ENCODE measurements around the gene BTBD2. TPM values are rescaled to one million over a fixed set of nuclear protein-coding genes. Genes with fewer than 3 reads are reported as not detected.

Gene BTBD2
- total RNA-seq, 4 donors from 2014 or later = 52.8 to 137 (median 77.1) TPM

DNA sequence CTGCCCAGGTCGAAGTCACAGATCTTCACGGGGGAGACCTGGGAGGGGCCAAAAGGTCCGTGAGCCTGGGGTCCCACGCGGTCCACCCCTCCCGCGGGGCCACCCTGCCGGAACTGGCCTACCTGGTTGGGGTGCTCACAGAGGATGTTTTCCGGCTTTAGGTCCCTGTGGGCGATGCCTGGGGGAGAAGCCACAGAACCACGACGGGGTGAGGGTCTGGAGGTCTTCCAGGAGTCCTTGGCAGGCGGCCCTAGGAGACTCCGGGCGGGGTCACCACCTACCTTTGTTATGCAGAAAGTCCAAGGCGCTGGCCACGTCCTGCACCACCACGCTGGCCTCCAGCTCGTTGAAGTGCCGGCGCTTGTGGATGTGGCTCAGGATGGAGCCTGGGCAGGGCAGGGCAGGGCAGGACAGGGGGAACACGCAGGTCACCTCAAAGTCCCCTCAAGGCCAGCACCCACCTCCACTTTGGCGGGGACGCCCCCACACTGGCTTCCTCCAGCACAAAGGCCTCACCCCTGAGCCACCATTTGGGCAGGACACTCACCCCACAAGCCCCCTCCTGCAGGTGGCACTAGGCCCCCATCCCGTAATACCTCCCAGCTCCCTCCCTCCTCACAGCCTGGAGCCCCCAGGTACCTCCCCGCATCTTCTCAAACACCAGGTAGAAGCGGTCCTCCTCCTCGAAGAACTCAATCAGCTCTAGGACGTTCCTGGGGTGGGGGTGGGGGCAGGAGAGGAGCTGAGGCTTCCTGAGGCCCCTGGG, 27.2 kb upstream of the BTBD2 start:
- Histone ChIP-seq H3K4me1 (peaks cover 81 to 93% (median 91%) of the 10 kb centered on the region in 4 donors), H3K27me3 (no peaks in the 10 kb centered on the region), H3K9me3 (no peaks in the 10 kb centered on the region), H3K36me3 (peaks cover 51 to 94% (median 88%) of the 10 kb centered on the region in 4 donors), H3K27ac (replicated peaks in 1 of 4) (peak overlapping the region; percentile 99 to 100 (median 100)), H3K4me3 (peak overlapping the region; percentile 40 to 53 (median 43))
- DNase-seq (ENCODE audit: extremely low spot score) = no peak
- intact Hi-C loops (cut with DNase I) = no loop called here
- 26% methylated on average over 27 of the region's 29 CpGs for WGBS
- TF ChIP-seq, protein P1, sequence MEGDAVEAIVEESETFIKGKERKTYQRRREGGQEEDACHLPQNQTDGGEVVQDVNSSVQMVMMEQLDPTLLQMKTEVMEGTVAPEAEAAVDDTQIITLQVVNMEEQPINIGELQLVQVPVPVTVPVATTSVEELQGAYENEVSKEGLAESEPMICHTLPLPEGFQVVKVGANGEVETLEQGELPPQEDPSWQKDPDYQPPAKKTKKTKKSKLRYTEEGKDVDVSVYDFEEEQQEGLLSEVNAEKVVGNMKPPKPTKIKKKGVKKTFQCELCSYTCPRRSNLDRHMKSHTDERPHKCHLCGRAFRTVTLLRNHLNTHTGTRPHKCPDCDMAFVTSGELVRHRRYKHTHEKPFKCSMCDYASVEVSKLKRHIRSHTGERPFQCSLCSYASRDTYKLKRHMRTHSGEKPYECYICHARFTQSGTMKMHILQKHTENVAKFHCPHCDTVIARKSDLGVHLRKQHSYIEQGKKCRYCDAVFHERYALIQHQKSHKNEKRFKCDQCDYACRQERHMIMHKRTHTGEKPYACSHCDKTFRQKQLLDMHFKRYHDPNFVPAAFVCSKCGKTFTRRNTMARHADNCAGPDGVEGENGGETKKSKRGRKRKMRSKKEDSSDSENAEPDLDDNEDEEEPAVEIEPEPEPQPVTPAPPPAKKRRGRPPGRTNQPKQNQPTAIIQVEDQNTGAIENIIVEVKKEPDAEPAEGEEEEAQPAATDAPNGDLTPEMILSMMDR (IDR thresholded peaks at IDR 0.05) = no peak
- TF ChIP-seq POLR2AphosphoS5 (IDR thresholded peaks at IDR 0.05) (no peak), EP300 (IDR thresholded peaks at IDR 0.05) (no peak), POLR2A (IDR thresholded peaks at IDR 0.05; ENCODE audit: low read depth) (no peak)

DNA sequence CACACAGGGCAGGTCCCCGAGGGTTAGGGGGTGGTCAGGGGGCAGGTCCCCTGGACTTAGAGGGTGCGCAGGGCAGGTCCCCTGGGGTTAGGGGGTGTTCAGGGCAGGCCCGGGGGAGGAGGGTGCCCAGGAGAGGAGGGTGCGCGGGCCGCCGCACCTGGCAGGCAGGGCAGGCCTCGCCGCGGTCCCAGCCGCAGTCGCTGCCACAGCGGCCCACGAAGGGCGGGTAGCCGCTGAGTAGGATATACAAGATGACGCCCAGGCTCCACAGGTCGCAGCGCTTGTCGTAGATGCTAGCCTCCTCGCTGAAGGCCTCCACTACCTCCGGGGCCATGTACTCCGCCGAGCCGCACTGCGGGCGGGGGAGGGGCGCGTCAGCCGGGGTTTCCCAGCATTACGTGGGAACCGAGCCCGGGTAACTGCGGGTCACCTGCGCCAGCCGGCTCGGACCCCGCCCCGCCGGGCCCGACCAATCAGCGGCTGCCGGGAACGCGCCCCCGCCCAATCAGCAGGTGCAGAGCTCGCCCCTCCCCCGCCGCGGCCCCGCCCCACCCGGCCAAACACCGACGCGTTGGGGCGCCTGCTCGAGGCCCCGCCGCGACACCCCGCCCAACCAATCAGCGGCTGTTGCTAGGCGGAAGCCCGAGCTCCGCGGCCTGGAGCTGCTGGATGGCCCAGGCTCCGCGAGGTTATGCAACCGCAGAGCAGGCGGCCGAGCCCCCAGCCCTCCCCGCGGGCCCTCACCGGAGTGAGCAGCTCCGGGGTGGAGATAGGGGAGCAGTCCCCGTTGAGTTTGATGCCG, 26.4 kb upstream of the BTBD2 start:
- DNase-seq (ENCODE audit: extremely low spot score) = peak; percentile 99
- no peaks in the 10 kb centered on the region for H3K9me3 ChIP-seq
- H3K4me3 ChIP-seq = peak overlapping the region; percentile 41 to 53 (median 43)
- peak overlapping the region; percentile 99 to 100 (median 100) for H3K27ac ChIP-seq (replicated peaks in 1 of 4)
- WGBS = 34% methylated on average over 21 of the region's 77 CpGs
- peaks cover 73 to 91% (median 87%) of the 10 kb centered on the region in 4 donors for H3K4me1 ChIP-seq
- intact Hi-C loops (cut with DNase I) = no loop called here
- no peaks in the 10 kb centered on the region for H3K27me3 ChIP-seq
- TF ChIP-seq, protein P1 (IDR thresholded peaks at IDR 0.05) = no peak
- peak; percentile 47 for TF ChIP-seq EP300 (IDR thresholded peaks at IDR 0.05)
- peak; percentile 83 to 84 for TF ChIP-seq POLR2AphosphoS5 (IDR thresholded peaks at IDR 0.05)
- TF ChIP-seq POLR2A (IDR thresholded peaks at IDR 0.05; ENCODE audit: low read depth) = peak; percentile 16
- peaks cover 51 to 87% (median 82%) of the 10 kb centered on the region in 4 donors for H3K36me3 ChIP-seq

DNA sequence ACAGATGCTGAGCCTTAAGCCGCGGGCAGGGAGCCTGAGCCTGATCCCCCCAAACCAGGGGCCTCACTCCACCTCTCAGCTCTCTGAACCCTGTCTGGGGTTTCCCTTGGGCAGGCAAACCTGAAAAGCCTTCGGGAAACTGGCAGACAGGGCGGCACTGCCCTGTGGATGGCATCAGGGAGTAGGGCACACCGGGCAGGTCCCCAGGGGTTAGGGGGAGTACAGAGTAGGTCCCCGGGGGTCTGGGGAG, 25.8 kb upstream of the BTBD2 start:
- Histone ChIP-seq H3K4me1 (peaks cover 68 to 86% (median 82%) of the 10 kb centered on the region in 4 donors), H3K27ac (replicated peaks in 1 of 4) (peak overlapping the region; percentile 99 to 100 (median 100)), H3K36me3 (peaks cover 51 to 82% (median 77%) of the 10 kb centered on the region in 4 donors), H3K9me3 (no peaks in the 10 kb centered on the region), H3K4me3 (peak overlapping the region; percentile 40 to 50 (median 42)), H3K27me3 (no peaks in the 10 kb centered on the region)
- TF ChIP-seq POLR2A (IDR thresholded peaks at IDR 0.05; ENCODE audit: low read depth) = no peak
- TF ChIP-seq, protein P1 (IDR thresholded peaks at IDR 0.05) = no peak
- TF ChIP-seq POLR2AphosphoS5 (IDR thresholded peaks at IDR 0.05) = no peak
- no peak for TF ChIP-seq EP300 (IDR thresholded peaks at IDR 0.05)
- intact Hi-C loops (cut with DNase I) = no loop called here
- DNase-seq (ENCODE audit: extremely low spot score) = no peak
- 69% methylated on average over 4 of the region's 6 CpGs for WGBS

DNA sequence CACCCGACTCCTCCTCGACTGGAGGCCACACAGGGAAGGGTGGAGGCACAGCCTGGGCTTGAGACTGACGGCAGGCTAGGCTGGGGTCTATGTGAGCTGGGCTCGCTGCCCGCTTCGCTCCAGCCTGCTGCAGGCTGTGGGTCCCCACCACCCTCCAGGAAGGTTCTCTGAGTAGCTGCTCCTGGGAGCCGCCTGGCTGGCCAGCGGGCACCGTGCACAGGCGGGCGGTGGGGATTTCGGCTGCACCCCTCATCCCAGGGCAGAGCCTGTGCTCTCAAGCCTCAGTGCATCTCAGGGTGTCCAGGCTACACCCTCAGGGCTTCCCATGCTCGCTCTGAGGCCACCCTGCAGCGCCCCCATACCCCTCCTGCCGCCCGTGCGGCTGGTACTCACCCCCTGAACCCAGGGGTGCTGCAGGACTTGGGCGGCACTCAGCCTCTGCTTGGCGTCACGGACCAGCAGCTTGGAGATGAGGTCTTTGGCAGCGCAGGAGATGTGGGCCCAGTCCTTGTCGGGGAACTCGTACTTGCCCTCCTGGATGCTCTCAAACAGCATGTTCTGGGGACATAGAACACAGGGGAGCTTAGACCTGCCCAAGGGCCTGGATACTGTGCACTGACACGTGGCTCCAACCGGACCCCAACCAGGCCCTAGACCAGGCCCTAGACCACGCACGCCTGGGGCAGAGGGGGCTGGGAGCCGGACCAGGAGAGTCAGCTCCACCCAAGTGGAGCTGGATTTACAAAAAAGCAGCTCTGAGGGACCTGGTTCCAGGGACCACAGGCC, 25.3 kb upstream of the BTBD2 start:
- H3K36me3 ChIP-seq = peaks cover 45 to 77% (median 72%) of the 10 kb centered on the region in 4 donors
- WGBS = 98% methylated on average over 8 of the region's 28 CpGs
- peaks cover 0 to 4% (median 2%) of the 10 kb centered on the region in 4 donors for H3K9me3 ChIP-seq
- H3K27ac ChIP-seq (replicated peaks in 1 of 4) = peak overlapping the region; percentile 99 to 100 (median 100)
- H3K4me3 ChIP-seq = peak overlapping the region in 3 of 4 donors; percentile 41 to 50 (median 44)
- intact Hi-C loops (cut with DNase I) = no loop called here
- peaks cover 62 to 80% (median 77%) of the 10 kb centered on the region in 4 donors for H3K4me1 ChIP-seq
- no peaks in the 10 kb centered on the region for H3K27me3 ChIP-seq
- TF ChIP-seq EP300 (IDR thresholded peaks at IDR 0.05) (no peak), POLR2A (IDR thresholded peaks at IDR 0.05; ENCODE audit: low read depth) (no peak), POLR2AphosphoS5 (IDR thresholded peaks at IDR 0.05) (no peak)
- TF ChIP-seq, protein P1 (IDR thresholded peaks at IDR 0.05) = no peak
- DNase-seq (ENCODE audit: extremely low spot score) = no peak

Measured in esophagus muscularis mucosa (tissue), 4 donors.